Stimulated activated CD8-positive, alpha-beta memory T cell treated with anti-CD3 and anti-CD28 coated beads, Interleukin-4, amount 100 ng/mL, for 24 hours (primary cell): ENCODE measurements around the gene ADAMTS18.
"Not testable (repeated sequence)": the region's sequence is repeated elsewhere in the genome, so short reads cannot be mapped to it uniquely, and the experiment has no call there.

Source experiments
- DNase-seq: peaks from one replicate; pipeline ENCODE4 v3.0.0-alpha.2; 2020; ENCODE audit warnings: low read depth

The ADAMTS18 gene

DNA sequence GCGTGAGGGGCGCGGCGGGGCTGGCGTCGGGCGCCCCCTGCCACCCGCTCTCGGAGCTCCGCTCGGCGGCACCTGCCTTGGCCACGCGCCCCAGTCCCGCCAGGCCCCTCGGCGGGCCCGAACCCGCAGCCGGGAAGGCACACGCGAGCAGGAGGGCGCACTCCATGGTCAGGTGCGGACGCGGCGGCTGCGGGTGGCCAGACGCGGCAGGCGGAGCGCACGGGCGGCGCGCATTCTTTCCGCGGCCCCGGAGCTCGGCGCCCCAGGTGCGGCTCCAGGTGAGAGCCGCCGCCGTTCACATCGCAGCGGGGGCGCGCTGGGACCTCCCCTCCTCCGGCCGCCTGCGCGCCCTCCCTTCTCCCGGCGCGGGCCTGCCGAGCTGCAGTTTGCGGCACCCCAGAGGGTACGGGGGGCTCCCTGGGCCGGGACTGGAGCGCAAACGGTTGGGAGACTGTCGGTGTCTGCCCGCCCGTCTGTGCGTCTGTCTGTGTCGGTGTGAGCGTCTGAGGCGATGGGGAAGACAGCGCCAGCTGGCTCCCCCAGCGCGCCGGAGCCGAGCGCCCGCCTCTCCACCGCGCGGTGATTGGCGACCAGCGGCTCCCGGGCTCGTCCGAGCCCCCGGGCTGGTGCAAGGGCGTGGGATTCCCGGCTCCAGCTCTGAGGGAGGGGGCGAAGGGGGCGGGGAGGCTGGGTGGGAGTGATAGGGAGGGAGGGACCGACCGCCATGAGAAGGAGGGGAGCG is at the start of gene ADAMTS18:
Gene ADAMTS18, minus strand, starts transcription at position 505 of the 742 bp plus-strand sequence. Its CDS starts 339 bp downstream, at position 166.
- no peak for DNase-seq

GRCh38 chr16:77480681-77481315 is 46.0 kb upstream of the ADAMTS18 start:
- DNase-seq: no peak

- no peak for DNase-seq
Measured at GRCh38 chr16:77472262-77472661, 37.4 kb upstream of the ADAMTS18 start.

GRCh38 chr16:77470851-77471250 is 36.0 kb upstream of the ADAMTS18 start:
- no peak for DNase-seq

GRCh38 chr16:77469634-77470033 is 34.8 kb upstream of the ADAMTS18 start:
- no peak for DNase-seq

GRCh38 chr16:77468831-77469230 is 34.0 kb upstream of the ADAMTS18 start:
- no peak for DNase-seq

DNA sequence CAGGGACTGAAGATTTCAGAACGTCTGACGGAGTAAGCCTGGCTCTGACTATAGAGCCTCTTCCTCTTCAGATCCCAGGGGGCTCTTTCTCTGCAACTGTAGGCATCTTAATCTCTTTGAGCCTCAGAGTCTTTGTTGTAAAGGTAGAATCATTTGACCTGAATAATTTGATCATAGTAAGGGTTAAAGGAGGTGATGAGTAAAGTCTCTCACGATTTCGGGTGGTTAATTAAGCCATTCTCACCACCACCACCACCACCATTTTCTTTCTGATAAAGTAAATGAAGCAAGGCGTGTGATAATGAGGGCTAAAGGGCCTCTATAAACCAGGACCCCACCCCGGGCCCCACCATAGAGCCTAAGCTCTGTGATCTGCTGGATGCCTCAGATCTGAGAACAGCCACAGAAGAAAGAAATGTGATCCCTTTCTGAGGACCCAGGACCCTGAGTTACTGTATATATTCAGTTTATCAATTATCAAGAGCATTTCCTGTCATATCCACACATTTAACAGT is 33.0 kb upstream of the ADAMTS18 start:
- no peak for DNase-seq

GRCh38 chr16:77463659-77464058 is 28.8 kb upstream of the ADAMTS18 start:
- DNase-seq: not testable (repeated sequence)

DNA sequence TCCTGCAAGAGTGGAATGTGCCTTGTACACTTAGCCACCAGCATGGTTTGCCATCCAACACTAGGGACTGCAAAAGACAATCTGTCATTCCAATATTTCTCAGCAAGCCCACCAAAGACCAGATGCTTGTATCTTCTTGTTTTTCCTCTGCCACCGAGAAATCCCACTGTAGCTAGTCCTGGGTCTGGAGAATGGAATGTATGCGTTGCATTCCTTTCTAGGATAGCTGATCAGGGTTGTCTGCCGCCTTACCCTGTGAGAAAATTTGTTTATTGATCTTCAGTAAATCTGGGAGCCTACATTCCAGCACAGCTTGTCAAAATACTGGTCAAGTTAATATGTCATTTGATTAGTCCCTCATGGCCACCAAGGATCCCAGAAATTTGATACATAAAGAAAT is 28.1 kb upstream of the ADAMTS18 start:
- no peak for DNase-seq

DNA sequence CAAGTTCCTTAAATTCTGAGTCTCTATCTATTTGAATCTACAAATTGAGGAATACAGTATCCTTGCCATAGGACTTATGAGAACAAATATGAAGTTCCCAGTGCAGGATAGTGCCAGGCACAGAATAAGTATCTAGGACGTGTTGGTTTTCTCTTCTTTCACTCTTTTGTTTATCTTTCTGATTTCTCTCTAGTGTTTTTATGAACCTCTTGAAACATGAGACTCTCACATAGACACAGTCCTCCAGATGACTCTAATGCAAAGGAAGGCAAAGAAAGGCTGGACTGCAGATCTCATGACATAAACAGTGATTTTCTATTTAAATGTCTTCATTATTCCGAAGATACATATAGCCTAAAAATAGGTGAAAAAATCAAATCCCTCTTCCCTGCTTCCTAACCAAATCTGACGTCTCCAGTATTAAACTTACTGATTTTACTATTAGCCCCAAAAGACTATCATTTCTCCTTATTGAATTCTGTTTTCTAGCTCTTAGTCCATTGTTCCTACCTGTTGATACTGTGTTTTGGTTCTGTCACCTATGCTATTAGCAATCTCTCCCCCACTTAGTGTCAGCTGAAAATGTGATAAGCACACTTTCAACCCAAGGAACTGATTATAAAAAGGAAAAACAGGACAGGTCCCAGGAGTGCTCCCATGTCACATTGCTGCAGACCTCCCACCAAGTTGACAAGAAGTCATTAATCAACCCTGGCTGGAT is 24.9 kb upstream of the ADAMTS18 start:
- DNase-seq: no peak

- no peak for DNase-seq
Measured at GRCh38 chr16:77457046-77457445, 22.2 kb upstream of the ADAMTS18 start.

GRCh38 chr16:77452243-77452642 is 17.4 kb upstream of the ADAMTS18 start:
- DNase-seq: no peak

DNA sequence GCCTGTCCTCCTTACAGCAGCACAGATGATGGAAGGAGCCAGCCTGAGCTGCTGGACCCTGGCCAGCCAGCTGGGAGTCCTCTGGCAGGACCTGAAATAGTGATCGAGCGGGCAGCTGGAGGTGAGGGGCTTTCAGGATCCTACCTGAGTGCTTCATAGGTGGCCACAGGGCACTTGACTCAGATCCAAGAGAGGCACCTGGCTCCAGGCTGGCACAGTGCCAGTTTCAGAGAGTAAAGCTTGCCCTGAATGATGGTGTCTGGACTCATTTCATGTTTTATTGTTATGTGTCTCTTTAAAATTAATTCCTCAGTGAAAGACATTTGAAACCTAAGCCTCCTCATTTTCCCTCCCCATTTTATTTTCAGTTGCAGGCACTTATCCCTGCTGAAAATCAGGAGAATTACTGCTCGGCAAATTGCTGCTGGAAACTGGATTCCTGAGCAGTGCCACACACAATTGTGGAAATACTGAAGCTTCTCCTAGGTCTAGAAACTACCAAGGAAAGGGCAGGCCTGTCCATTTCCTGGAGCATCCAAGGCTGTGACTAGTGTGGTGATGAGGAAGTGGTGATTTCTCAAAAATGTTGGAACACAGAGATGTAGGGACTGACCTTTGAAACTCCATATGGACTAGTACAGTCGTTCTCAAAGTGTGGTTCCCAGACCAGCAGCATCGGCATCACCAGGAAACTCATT is 16.1 kb upstream of the ADAMTS18 start:
- DNase-seq: no peak

GRCh38 chr16:77449208-77449607 is 14.4 kb upstream of the ADAMTS18 start:
- DNase-seq: no peak

GRCh38 chr16:77445324-77445723 is 10.5 kb upstream of the ADAMTS18 start:
- no peak for DNase-seq

GRCh38 chr16:77444147-77444460 is 9.3 kb upstream of the ADAMTS18 start:
- DNase-seq: no peak

DNA sequence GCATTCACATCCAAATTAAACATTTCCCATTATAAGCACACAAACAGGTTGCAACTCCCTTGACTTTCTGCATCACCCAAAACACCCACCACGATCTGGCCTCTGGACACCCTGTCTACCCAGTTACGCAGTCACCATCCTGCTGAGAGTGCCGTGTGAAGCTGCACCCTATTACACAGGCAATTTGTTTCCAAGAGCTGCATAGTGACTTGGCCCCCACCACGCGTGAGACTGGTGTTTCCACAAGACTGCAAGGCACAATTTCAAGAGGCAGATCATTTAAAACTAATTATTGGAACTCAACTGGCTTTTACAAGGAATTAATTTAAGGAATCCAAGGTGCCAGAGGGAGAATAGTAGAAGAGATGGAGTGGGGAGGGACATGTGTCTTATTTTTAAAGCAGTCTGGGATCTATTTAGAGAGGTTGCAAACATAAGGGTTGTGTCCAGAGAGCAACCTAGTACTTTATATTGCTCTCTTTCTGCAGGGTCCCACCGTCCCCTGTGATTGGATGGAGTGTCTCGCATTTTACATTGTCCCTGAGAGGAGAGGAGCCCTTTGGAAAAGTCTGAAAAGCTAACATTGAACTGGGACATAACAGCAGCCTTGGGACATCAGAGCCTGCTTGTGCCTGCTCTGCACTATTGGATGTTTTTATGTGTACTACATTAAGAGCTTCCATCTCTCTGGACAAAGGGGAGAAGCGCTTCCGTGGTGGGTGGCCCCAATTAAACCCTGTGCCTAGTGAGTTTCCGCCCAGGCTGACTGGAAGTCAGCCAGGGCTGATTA is 8.7 kb upstream of the ADAMTS18 start:
- no peak for DNase-seq

DNA sequence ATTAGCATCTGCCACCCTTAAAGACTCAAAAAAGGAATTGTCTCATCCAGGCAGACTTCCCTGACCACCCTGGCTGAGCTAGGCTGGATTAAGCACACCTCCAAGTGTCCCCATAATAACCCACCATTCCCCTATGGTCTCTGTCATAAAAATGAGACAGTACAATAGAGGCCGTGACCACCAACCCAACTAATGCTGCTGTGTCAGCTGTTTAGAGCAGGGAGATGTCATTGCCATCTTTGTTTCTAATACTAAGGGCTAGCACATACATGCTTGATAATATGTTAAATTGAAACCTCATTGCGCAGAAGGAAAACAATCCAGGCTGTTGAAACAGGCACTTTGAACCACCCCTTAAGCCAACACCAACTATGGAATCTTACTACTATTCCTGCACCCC is 7.2 kb upstream of the ADAMTS18 start:
- DNase-seq: no peak

DNA sequence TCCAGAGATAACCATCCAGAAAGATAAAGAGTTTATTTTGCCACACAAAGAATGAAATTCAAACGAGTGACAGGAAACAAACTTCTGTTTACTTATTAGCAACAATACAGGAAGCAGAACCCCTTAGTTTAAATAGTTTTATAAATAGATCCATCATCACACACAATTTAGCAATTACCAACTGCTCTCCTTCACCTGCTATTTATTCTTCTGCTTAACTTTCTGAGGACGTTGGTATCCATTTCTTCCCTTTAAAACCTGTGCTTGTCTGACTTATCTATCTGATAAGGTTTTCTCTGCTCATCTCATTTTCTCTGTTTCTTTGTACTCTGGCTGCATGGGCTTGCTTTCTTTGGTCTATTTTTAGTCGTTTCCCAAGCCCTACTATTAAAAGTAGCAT is 4.3 kb upstream of the ADAMTS18 start:
- no peak for DNase-seq

DNA sequence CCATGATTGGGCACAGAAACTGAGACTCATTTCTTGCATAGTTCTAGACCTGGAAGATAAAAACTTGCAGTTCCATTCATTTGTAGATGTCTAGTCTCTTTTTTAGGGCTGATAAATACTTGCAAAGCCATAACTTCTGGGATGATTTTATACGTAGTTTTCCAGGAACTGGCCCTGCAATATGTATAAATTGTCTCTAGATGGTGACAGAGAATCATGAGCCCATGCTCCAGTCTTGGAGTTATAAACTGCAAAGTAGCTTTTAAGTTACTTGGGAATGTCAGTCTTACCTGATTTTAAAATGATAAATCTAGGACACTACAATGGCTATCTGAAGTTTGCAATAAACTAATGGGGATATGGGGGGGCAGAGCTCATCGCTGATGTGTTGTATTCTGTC is 3.0 kb upstream of the ADAMTS18 start:
- no peak for DNase-seq

- no peak for DNase-seq
Measured at GRCh38 chr16:77435272-77435820, 512 bp upstream of the ADAMTS18 start.
